ENCODE results near the gene NDUFC2. TPM values are rescaled to one million over a fixed set of nuclear protein-coding genes. Genes with fewer than 3 reads are reported as not detected.

The NDUFC2 gene
- total and polyA plus RNA-seq, 2 of the 13 experiments (the other 11 are each of a cell fraction or from before 2014, with no cell fraction given): 256 to 363 TPM

GRCh38 chr11:78037056-78037455 is 42.6 kb downstream of the NDUFC2 start (continued):
- TF ChIP-seq GABPA (IDR thresholded peaks at IDR 0.05; ENCODE audit: low read depth, low read length): no peak
- TF ChIP-seq GABPA (CRISPR knock-in tag; IDR thresholded peaks at IDR 0.05; ENCODE audit: low read depth): no peak
- TF ChIP-seq ZNF629 (CRISPR knock-in tag; conservative IDR thresholded peaks at IDR 0.05): no peak
- TF ChIP-seq ZNF788 (CRISPR knock-in tag; IDR thresholded peaks at IDR 0.05; ENCODE audit: borderline replicate concordance): no peak
- TF ChIP-seq SALL1 (CRISPR knock-in tag; IDR thresholded peaks at IDR 0.05): peak; percentile 20; the same call in 1 of the 2 replicates
- no peak for TF ChIP-seq ZNF34 (CRISPR knock-in tag; IDR thresholded peaks at IDR 0.05; ENCODE audit: borderline replicate concordance)
- TF ChIP-seq ZNF614 (CRISPR knock-in tag; IDR thresholded peaks at IDR 0.05; ENCODE audit: borderline replicate concordance): 0 out of 2 replicates have a peak, but pooled peaks have one; percentile 20
- TF ChIP-seq SRY (CRISPR knock-in tag; IDR thresholded peaks at IDR 0.05): no peak
- no peak for TF ChIP-seq WIZ (CRISPR knock-in tag; IDR thresholded peaks at IDR 0.05)
- TF ChIP-seq, protein P1, sequence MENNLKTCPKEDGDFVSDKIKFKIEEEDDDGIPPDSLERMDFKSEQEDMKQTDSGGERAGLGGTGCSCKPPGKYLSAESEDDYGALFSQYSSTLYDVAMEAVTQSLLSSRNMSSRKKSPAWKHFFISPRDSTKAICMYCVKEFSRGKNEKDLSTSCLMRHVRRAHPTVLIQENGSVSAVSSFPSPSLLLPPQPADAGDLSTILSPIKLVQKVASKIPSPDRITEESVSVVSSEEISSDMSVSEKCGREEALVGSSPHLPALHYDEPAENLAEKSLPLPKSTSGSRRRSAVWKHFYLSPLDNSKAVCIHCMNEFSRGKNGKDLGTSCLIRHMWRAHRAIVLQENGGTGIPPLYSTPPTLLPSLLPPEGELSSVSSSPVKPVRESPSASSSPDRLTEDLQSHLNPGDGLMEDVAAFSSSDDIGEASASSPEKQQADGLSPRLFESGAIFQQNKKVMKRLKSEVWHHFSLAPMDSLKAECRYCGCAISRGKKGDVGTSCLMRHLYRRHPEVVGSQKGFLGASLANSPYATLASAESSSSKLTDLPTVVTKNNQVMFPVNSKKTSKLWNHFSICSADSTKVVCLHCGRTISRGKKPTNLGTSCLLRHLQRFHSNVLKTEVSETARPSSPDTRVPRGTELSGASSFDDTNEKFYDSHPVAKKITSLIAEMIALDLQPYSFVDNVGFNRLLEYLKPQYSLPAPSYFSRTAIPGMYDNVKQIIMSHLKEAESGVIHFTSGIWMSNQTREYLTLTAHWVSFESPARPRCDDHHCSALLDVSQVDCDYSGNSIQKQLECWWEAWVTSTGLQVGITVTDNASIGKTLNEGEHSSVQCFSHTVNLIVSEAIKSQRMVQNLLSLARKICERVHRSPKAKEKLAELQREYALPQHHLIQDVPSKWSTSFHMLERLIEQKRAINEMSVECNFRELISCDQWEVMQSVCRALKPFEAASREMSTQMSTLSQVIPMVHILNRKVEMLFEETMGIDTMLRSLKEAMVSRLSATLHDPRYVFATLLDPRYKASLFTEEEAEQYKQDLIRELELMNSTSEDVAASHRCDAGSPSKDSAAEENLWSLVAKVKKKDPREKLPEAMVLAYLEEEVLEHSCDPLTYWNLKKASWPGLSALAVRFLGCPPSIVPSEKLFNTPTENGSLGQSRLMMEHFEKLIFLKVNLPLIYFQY (CRISPR knock-in tag; IDR thresholded peaks at IDR 0.05; ENCODE audit: borderline replicate concordance): no peak
- TF ChIP-seq SIX1 (CRISPR knock-in tag; IDR thresholded peaks at IDR 0.05; ENCODE audit: borderline replicate concordance): no peak
- no peak for TF ChIP-seq STAG1 (CRISPR knock-in tag; IDR thresholded peaks at IDR 0.05)
- TF ChIP-seq, protein P2, sequence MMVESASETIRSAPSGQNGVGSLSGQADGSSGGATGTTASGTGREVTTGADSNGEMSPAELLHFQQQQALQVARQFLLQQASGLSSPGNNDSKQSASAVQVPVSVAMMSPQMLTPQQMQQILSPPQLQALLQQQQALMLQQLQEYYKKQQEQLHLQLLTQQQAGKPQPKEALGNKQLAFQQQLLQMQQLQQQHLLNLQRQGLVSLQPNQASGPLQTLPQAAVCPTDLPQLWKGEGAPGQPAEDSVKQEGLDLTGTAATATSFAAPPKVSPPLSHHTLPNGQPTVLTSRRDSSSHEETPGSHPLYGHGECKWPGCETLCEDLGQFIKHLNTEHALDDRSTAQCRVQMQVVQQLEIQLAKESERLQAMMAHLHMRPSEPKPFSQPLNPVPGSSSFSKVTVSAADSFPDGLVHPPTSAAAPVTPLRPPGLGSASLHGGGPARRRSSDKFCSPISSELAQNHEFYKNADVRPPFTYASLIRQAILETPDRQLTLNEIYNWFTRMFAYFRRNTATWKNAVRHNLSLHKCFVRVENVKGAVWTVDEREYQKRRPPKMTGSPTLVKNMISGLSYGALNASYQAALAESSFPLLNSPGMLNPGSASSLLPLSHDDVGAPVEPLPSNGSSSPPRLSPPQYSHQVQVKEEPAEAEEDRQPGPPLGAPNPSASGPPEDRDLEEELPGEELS (CRISPR knock-in tag; IDR thresholded peaks at IDR 0.05): no peak
- TF ChIP-seq ZNF329 (CRISPR knock-in tag; IDR thresholded peaks at IDR 0.05; ENCODE audit: low read depth): no peak
- no peak for TF ChIP-seq ZNF335 (CRISPR knock-in tag; IDR thresholded peaks at IDR 0.05)
- TF ChIP-seq PAF1 (CRISPR knock-in tag; IDR thresholded peaks at IDR 0.05): no peak
- TF ChIP-seq ZNF180 (CRISPR knock-in tag; IDR thresholded peaks at IDR 0.05; ENCODE audit: borderline replicate concordance, low read depth): no peak
- TF ChIP-seq ZFAT (CRISPR knock-in tag; conservative IDR thresholded peaks at IDR 0.05): no peak
- no peak for TF ChIP-seq ZNF383 (CRISPR knock-in tag; IDR thresholded peaks at IDR 0.05; ENCODE audit: borderline replicate concordance)
- TF ChIP-seq ELF4 (CRISPR knock-in tag; IDR thresholded peaks at IDR 0.05; ENCODE audit: borderline replicate concordance): no peak
- TF ChIP-seq CREB1 (IDR thresholded peaks at IDR 0.05): no peak
- no peak for TF ChIP-seq CREB1 (CRISPR knock-in tag; IDR thresholded peaks at IDR 0.05)
- no peak for TF ChIP-seq ZNF431 (CRISPR knock-in tag; IDR thresholded peaks at IDR 0.05; ENCODE audit: borderline replicate concordance, low read depth)
- TF ChIP-seq ZNF317 (CRISPR knock-in tag; IDR thresholded peaks at IDR 0.05): no peak
- TF ChIP-seq, protein P3, sequence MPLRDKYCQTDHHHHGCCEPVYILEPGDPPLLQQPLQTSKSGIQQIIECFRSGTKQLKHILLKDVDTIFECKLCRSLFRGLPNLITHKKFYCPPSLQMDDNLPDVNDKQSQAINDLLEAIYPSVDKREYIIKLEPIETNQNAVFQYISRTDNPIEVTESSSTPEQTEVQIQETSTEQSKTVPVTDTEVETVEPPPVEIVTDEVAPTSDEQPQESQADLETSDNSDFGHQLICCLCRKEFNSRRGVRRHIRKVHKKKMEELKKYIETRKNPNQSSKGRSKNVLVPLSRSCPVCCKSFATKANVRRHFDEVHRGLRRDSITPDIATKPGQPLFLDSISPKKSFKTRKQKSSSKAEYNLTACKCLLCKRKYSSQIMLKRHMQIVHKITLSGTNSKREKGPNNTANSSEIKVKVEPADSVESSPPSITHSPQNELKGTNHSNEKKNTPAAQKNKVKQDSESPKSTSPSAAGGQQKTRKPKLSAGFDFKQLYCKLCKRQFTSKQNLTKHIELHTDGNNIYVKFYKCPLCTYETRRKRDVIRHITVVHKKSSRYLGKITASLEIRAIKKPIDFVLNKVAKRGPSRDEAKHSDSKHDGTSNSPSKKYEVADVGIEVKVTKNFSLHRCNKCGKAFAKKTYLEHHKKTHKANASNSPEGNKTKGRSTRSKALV (CRISPR knock-in tag; IDR thresholded peaks at IDR 0.05): no peak
- TF ChIP-seq KAT8 (CRISPR knock-in tag; IDR thresholded peaks at IDR 0.05): no peak
